Aorta (tissue), 5 donors: Measurements from ENCODE around the gene CCDC9. TPM values are rescaled to one million over a fixed set of nuclear protein-coding genes. Genes with fewer than 3 reads are reported as not detected.

Source experiments
- ATAC-seq: fragments of 200-7000 bp; cut with Tn5 transposase; one replicate; pipeline ENCODE4 v1.9.1; 2022; ENCODE audit warnings: moderate library complexity; ENCODE audit not compliant: low FRiP score
- DNase-seq, 2 donors: peaks; one replicate each; pipeline ENCODE4 v3.0.0-alpha.2; 2020
- H3K27ac ChIP-seq, 2 donors: one replicate each; pipeline ENCODE4 v1.5.1; 2013; ENCODE audit warnings: low read length in 2 of 2, mild to moderate bottlenecking in 2 of 2, moderate library complexity in 2 of 2, control low read depth in 1 of 2, inconsistent platforms in 1 of 2, low read depth in 1 of 2
- H3K27me3 ChIP-seq, 2 donors: one replicate each; pipeline ENCODE4 v1.6.1; 2013; ENCODE audit warnings: control low read depth in 1 of 2, low read length in 1 of 2, mild to moderate bottlenecking in 1 of 2, moderate library complexity in 1 of 2; ENCODE audit not compliant: insufficient read depth in 2 of 2, control insufficient read depth in 1 of 2
- H3K36me3 ChIP-seq, 2 donors: one replicate each; pipeline ENCODE4 v1.6.1; 2013; ENCODE audit warnings: control low read depth in 1 of 2, low read length in 1 of 2, mild to moderate bottlenecking in 1 of 2; ENCODE audit not compliant: insufficient read depth in 2 of 2, control insufficient read depth in 1 of 2
- H3K4me1 ChIP-seq, 2 donors: one replicate each; pipeline ENCODE4 v1.6.1; 2013; ENCODE audit warnings: low read length in 2 of 2, control low read depth in 1 of 2, mild to moderate bottlenecking in 1 of 2, moderate library complexity in 1 of 2; ENCODE audit not compliant: insufficient read depth in 2 of 2, control insufficient read depth in 1 of 2
- H3K4me3 ChIP-seq, 2 donors: one replicate each; pipeline ENCODE4 v1.5.1; 2013; ENCODE audit warnings: low read length in 2 of 2, control low read depth in 1 of 2, mild to moderate bottlenecking in 1 of 2
- H3K9me3 ChIP-seq: one replicate; pipeline ENCODE4 v1.6.1; 2013; ENCODE audit warnings: mild to moderate bottlenecking, low read length; ENCODE audit not compliant: control insufficient read depth
- WGBS, 2 donors: extraction: QIAGEN DNeasy Blood & Tissue Kit; methylation state at CpG; one replicate each; pipeline ENCODE4 v1.1.7; 2013; 5-methylcytosine and 5-hydroxymethylcytosine counted together
- intact Hi-C, 2 donors: fragments of 100-400 bp; cut with DNase I; formaldehyde crosslinking; loops; one replicate each; pipeline versions ENCODE4 v1.14.2 to v1.15.0; 2022
- polyA plus RNA-seq, 2 donors: library from polyadenylated mRNA; stranded (reverse); fragments of 200-250 nt; gene quantifications; one replicate each; pipeline ENCODE4 v1.2.3, GENCODE V29; 2013
- total RNA-seq, 2 donors: library from RNA; stranded (reverse); fragmentation: NEBNext Ultra II Directional; extraction: Animal tissue kit (Norgen Biotek cat#: 25700); gene quantifications; one replicate each; pipeline ENCODE4 v1.2.1, GENCODE V29; 2021
- donor health status: healthy with polysubstance abuse.
- donor health status: Bipolar disorder and iron deficiency.
- donor health status: DM: no; HTN: no; CAD: no.
- donor health status: DM: no; HTN: no; CAD: no.
- donor health status: DM: yes; HTN: yes; CAD: no.

Gene CCDC9
- total and polyA plus RNA-seq, 4 donors: 20.7 to 43.8 (median 39.6) TPM

DNA sequence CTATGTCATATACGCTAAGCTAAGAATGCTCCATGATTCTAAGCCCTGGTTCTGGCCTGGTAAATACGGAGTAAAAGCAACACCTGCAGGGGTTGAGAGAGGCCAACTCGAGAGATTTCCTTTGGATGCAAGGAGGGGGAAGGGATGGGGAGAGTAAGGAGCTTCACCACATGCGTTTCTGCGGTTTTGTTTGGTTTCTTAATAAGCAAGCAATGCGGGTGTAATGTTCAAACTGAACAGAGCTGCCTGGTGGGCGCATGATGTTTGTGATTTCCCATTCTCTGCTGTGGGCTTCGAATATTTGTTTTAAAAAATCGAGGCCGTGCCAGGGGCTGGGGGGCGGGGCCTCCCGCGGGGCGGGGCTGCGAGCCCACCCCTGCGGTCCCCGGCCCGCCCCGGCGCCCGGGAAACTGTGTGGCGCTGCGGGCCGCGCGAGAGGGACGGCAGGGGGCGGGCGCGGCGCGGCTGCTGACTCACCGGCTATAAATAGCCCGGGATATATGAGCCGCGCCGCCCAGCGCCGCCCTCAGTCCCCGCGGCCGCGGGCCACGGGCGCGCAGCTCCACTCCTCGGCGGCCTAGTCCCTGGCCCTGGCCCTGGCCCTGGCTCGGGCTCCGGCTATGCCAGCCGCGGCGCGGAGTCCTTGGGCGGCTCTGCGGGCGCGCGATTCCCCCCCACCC lies 30.4 kb upstream of the CCDC9 start:
- H3K36me3 ChIP-seq: no peaks in the 10 kb centered on the region
- DNase-seq: peak; percentile 91 to 96
- peak; percentile 90 for ATAC-seq
- H3K4me3 ChIP-seq: peak overlapping the region; percentile 24 to 41
- no peaks in the 10 kb centered on the region for H3K4me1 ChIP-seq
- H3K27ac ChIP-seq: peak overlapping the region; percentile 94 to 99
- intact Hi-C loops: loop anchor here in 1 of 2 donors (2.0 kb wide), 2 partner anchors 17 to 67 kb away; no protein-coding TSS in a partner anchor
- H3K27me3 ChIP-seq: peaks cover 0 to 2% of the 10 kb centered on the region in 2 donors
- H3K9me3 ChIP-seq: no peaks in the 10 kb centered on the region
- WGBS, 2 donors: 3 to 4% methylated on average over 47 to 59 of the region's 59 CpGs

DNA sequence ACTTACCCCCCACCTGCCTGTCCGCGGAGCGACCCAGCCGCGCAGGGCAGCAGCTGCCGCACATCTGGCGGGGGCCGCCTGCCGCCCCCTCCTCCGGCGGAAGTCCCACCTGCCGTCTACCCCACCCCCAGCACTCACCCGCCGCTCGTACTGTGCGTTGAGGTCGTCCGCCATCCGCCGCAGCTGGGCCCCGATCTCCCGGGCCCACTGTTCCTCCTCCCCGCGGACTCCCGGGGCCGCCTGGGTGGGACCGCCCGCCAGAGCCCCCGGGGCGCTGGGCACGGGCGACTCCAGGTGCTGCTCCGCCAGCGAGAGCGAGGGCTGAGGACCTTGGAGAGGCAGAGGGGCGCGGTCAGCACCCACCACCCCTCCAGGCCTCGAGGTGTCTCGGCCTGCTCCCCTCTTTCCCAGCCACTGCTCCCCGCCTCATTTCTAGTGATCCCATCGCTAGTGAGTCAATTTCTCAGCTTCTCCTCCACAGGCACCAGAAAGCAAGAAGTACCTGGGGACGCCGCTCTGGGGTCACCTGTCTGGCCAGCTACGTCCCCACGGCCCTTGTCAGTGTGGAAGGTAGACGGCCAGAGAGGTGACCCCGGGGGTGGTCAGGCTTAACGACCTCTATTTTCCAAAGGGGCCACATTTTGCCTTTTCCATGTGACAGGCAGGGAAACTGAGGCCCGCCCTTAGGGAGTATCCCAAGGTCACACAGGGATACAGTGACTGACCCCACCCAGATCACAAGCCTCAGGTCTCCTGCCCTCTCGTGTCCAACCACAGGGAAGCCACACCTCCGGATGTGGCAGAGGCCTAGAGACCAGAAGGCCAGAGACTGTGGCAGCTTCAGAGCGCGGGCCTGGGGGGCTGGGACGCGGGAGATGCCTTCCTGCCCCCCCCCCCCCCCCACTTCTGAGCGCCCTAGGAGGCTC lies 29.6 kb upstream of the CCDC9 start:
- Histone ChIP-seq H3K27ac (peak overlapping the region; percentile 94 to 99), H3K27me3 (peaks cover 0 to 2% of the 10 kb centered on the region in 2 donors), H3K4me1 (no peaks in the 10 kb centered on the region), H3K9me3 (no peaks in the 10 kb centered on the region), H3K4me3 (peak overlapping the region; percentile 24 to 41), H3K36me3 (no peaks in the 10 kb centered on the region)
- intact Hi-C loops: loop anchor here in 1 of 2 donors (2.0 kb wide), 1 partner anchor 16 kb away; no protein-coding TSS in a partner anchor
- DNase-seq (peak; percentile 90 to 94), ATAC-seq (peak; percentile 72)
- WGBS, 2 donors: 8 to 10% methylated on average over 42 to 56 of the region's 56 CpGs

DNA sequence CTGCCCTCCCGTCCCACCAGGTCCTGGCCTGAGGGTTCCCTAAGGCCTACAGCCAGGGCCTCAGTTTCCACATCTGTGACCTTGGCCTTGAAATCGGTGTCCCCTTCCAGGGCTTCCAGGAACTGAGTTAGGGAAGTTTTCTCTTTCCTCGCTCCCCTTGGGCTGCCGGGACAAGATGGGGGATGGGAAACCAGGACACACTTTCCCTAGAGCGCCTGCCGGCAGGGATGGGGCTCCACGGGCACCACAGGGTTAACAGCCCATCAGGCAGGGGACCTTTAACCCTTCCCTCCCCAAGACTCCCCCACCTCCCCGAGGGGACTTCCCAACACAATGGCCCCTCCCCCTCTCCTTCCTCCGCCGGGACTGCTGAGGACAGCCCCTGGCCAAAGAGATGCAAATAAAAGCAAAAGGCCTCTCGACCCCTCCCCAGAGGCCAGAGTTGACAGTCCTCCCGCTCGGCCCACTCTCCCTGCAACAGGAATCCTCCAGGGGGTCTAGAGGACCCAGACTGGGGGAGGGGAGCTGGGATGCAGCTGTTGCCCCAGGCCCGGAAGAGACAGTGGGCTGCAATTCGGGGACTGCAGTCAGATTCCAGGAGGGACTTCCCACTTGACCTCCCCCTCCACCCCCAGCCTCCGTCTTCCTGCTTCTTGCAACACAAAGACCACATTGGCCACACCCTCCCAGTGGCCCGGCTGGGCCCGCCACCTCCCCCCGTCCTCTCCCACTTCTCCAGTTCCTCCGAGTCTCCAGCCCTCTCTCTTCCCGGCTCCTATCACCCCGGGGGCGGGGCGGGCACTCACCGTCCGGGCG lies 28.8 kb upstream of the CCDC9 start:
- no peaks in the 10 kb centered on the region for H3K9me3 ChIP-seq
- H3K4me1 ChIP-seq: no peaks in the 10 kb centered on the region
- H3K27me3 ChIP-seq: peaks cover 0 to 2% of the 10 kb centered on the region in 2 donors
- H3K4me3 ChIP-seq: peak overlapping the region; percentile 21 to 38
- peak; percentile 56 for ATAC-seq
- intact Hi-C loops: loop anchor here in 1 of 2 donors (2.0 kb wide), 1 partner anchor 15 kb away; no protein-coding TSS in a partner anchor
- 1 to 4% methylated on average over 27 of the region's 27 CpGs for WGBS, 2 donors
- H3K36me3 ChIP-seq: no peaks in the 10 kb centered on the region
- peak; percentile 95 to 97 for DNase-seq
- H3K27ac ChIP-seq: peak overlapping the region; percentile 94 to 99

DNA sequence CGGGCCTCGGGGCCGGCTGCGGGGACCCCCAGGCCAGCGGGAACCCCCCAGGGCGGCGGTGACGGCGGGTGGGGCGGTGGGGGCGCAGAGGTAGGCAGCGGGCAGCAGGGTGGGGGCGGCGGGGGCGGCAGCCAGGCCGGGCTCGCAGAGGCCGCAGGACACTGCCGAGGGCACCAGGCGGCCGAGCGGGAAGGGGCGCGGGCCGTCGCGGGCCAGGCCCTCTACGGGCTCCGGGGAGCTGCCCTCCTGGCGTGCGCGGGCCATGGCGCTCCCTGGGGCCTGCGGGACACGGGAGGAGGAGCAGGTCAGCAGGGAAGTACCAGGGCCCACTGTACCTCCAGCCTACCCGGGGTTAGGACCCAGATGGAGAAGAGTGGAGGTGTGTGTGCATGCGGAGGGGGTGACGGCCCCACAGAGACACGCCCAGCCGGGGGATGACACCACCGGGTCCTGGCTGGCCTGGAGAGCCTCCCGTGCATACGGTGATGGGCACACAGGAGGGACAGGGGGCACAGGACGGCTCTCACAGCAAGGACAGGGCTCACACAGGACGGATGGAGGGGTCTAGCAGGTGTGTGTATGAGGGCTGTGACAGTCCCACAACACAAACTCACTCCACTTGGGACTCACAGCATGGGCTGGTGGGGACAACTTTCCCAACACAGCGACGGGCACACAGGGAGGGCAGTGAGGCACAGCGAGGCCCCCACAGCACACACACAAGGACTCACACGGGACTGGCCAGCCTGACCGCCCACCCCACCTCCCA lies 28.0 kb upstream of the CCDC9 start:
- DNase-seq (peak; percentile 71 to 82), ATAC-seq (no peak)
- no peaks in the 10 kb centered on the region for H3K9me3 ChIP-seq
- peak overlapping the region; percentile 21 to 38 for H3K4me3 ChIP-seq
- intact Hi-C loops: no loop called here
- H3K27ac ChIP-seq: peak overlapping the region; percentile 85 to 94
- peaks cover 0 to 2% of the 10 kb centered on the region in 2 donors for H3K27me3 ChIP-seq
- H3K36me3 ChIP-seq: no peaks in the 10 kb centered on the region
- no peaks in the 10 kb centered on the region for H3K4me1 ChIP-seq
- 4 to 9% methylated on average over 36 to 50 of the region's 50 CpGs for WGBS, 2 donors

DNA sequence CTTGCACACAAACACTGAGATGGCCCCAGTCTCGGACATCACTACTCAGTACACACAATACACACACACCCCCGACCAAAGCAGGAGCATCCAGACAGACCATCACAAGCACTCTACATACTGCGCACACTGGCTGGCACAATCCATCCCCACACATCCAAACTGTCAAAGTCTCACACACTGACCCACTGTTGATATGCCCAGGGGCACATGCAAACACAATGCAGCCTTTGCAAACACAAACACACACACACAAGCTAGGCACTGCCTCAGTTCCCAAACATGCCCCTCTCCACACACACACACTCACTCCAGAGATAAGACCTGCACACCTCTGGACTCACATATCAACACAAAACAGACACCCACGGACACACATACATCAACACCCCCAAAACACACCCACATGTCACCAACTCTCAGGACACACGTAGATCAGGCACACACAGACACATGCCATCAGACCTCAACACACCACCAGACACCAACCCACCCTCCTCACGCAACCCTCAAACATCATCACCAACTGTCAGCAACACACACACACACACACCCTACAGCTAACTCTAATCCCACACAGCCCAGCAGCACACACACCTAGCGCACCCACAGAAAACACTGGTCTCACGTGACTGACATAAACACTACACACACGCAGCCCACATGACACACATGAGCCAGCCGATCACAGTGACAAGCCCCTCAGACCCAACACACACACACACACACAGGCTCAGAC lies 27.2 kb upstream of the CCDC9 start:
- peaks cover 0 to 2% of the 10 kb centered on the region in 2 donors for H3K27me3 ChIP-seq
- H3K9me3 ChIP-seq: no peaks in the 10 kb centered on the region
- no peaks in the 10 kb centered on the region for H3K36me3 ChIP-seq
- intact Hi-C loops: no loop called here
- DNase-seq (no peak), ATAC-seq (no peak)
- H3K4me1 ChIP-seq: no peaks in the 10 kb centered on the region
- H3K4me3 ChIP-seq: peak overlapping the region in 1 of 2 donors; percentile 38
- peak overlapping the region; percentile 75 to 85 for H3K27ac ChIP-seq
- 27 to 30% methylated on average over 10 of the region's 10 CpGs for WGBS, 2 donors

DNA sequence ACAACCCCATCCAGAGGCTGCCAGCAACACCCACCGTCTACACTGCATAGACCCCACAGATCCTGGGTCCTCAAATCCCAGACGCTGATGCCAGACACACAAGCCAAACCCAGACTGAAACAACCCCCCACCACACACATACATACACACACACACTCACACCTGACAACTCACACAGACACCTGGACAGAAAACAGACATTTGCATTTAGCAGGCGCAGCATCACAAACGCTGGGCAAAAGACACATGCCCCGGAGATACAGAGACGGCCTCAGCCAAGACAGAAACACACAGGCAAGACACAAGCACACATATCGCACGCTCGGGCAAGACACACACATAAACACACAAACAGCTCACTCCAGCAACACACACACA lies 26.7 kb upstream of the CCDC9 start:
- intact Hi-C loops: no loop called here
- DNase-seq (no peak), ATAC-seq (no peak)
- 6 to 7% methylated on average over 9 of the region's 9 CpGs for WGBS, 2 donors
- Histone ChIP-seq H3K36me3 (no peaks in the 10 kb centered on the region), H3K9me3 (no peaks in the 10 kb centered on the region), H3K27me3 (peaks cover 0 to 2% of the 10 kb centered on the region in 2 donors), H3K4me3 (peak overlapping the region; percentile 86 to 98), H3K27ac (peak overlapping the region in 1 of 2 donors; percentile 75), H3K4me1 (no peaks in the 10 kb centered on the region)

DNA sequence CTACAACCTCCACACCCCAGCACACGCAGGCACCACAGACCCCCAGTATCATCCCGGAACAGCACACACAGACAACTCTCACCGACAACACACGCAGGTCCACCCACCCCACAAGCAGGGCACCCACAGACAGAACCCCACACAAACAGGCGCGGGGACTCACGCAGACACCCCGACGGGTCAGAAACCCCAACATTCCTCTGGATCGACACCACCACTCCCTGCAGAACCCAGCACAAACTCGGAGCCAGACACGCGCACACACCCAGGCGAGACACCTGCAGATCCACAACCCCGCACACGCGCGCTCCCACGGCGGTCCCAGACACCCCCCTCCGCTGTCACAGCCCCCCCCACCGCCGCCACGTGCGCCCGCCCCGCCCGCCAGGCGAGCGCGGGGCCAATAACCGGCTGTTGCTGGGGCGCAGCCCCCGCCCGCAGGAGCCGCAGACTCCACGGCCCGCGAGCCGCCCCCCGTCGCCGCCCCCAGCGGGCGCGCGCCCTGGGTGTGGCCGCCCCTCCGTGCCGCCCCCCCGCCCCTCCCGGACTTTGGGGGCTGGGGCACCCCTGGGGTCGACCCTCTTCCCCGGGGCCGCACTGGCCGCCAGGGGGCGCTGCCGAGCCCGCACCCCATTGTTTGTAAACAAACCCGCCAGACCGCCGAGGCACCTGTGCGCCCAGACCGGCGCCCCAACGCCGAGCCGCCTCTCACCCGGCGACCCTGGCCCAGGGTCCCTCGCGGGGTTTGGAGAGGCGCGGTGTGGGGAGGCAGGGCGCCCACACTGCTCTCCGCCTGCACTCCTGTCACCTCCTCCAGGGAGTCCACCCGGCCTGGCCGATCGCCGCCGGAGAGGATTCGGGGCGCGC lies 26.0 kb upstream of the CCDC9 start:
- Histone ChIP-seq H3K27me3 (peaks cover 0 to 2% of the 10 kb centered on the region in 2 donors), H3K36me3 (no peaks in the 10 kb centered on the region), H3K27ac (peak overlapping the region; percentile 14 to 75), H3K4me1 (no peaks in the 10 kb centered on the region), H3K9me3 (no peaks in the 10 kb centered on the region), H3K4me3 (peak overlapping the region; percentile 86 to 98)
- 1 to 2% methylated on average over 46 to 84 of the region's 84 CpGs for WGBS, 2 donors
- no peak for ATAC-seq
- intact Hi-C loops: no loop called here
- peak; percentile 78 to 93 for DNase-seq
